T-helper 2 cell (primary cell): ENCODE data around the gene PIK3R4.

ENCODE experiments used
- DNase-seq, 5 experiments: peaks; one replicate each; pipeline versions ENCODE4 v3.0.0 to v3.0.0-alpha.2; 2012 to 2022

PIK3R4 gene

DNA sequence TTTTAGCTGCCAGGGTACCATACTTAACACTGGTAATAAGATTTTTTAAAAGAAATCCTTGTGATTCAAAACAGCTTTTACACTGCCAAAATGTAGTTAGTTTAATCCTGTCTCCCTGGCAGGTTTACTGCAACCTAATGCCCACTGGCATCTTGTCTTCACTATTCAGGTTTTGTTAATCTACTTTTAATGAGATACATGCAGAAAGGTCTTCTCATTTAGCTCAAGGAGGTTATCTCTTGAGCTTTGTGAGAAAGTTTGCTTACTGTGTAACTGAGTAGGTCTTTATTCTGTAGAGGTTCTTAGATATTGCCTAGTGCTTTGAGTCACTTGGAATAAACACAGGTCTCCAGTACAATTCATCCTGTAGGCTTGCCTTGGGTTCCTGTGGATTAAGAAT, 110.7 kb downstream of the PIK3R4 start:
- DNase-seq = no peak

DNA sequence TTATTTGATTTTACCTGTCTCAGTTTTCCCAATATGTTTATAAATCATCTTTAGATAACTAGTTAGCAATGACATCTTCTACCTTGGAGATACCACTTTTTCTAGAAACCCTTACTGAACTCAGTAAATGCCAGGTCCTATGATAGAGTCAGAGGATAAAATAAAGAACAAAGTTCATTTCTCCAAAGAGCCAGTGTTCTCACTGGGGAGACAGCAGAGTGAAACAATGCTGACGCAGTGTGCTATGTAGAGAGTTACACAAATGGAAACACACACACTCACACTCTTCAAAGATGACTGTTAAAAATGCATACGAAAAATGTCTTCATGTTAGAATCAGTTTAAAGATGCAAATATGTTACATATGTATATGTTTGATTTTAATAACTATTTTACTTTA, 111.3 kb downstream of the PIK3R4 start:
- no peak for DNase-seq
